Activated CD4-positive, alpha-beta memory T cell treated with anti-CD3 and anti-CD28 coated beads, Interleukin-2, amount 10 ng/mL, durations not matched to agents 7 days and 5 days (primary cell): ENCODE results near the gene RNF182. TPM values are rescaled to one million over a fixed set of nuclear protein-coding genes. Genes with fewer than 3 reads are reported as not detected.
"Not testable (repeated sequence)": the region's sequence is repeated elsewhere in the genome, so short reads cannot be mapped to it uniquely, and the experiment has no call there.

Experiments
- CTCF ChIA-PET: fragments of 350-600 bp; sonication (Branson Sonifier 250); formaldehyde crosslinking; loops from one replicate; lab custom pipeline; 2021; ENCODE audit warnings: antibody characterized with exemption, inconsistent platforms; lab: Charles Lee
- POLR2A ChIA-PET: fragments of 350-600 bp; sonication (Branson Sonifier 250); formaldehyde crosslinking; loops from one replicate; lab custom pipeline; 2021; ENCODE audit warnings: antibody characterized with exemption; lab: Charles Lee
- DNase-seq: peaks from one replicate; pipeline ENCODE4 v3.0.0-alpha.2; 2020
- H3K27ac Mint-ChIP-seq: one replicate; pipeline ENCODE4 v1.8.0; 2021; ENCODE audit warnings: mild to moderate bottlenecking, mixed read lengths
- H3K27me3 Mint-ChIP-seq: one replicate; pipeline ENCODE4 v1.8.0; 2021; ENCODE audit warnings: mixed read lengths
- H3K36me3 Mint-ChIP-seq: one replicate; pipeline ENCODE4 v1.8.0; 2021; ENCODE audit warnings: low read depth, mixed read lengths
- H3K4me1 Mint-ChIP-seq: one replicate; pipeline ENCODE4 v1.8.0; 2021; ENCODE audit warnings: mixed read lengths
- H3K4me3 Mint-ChIP-seq: one replicate; pipeline ENCODE4 v1.8.0; 2021; ENCODE audit warnings: mild to moderate bottlenecking, mixed read lengths
- H3K9me3 Mint-ChIP-seq: one replicate; pipeline ENCODE4 v1.8.0; 2021; ENCODE audit warnings: mixed read lengths
- total RNA-seq, 2 experiments: library from RNA; stranded (reverse); gene quantifications; one replicate each; pipeline ENCODE4 v1.2.3, GENCODE V29; 2021

The RNF182 gene
- total RNA-seq, 2 experiments from 2014 or later: not detected

DNA sequence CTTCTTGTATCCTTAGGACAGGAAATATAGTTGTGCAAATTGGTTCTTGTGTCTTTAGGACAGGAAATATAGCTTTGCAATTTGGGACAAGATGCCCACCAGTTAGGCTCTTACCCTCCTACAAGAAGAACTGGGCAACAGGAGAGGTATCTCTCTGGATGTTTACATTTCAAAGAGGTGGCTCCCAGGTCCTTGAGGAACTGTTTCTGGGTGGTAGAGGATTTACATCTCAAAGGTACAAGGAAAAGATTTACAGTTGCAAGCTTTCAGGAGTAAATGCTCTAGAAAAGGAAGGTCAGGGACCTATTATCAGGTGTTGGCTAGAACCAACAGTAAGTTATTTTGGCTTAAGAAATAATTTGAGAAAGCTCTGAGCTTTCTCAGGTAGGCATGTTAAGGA lies 19.2 kb downstream of the RNF182 start:
- CTCF ChIA-PET: no interaction called here
- Mint-ChIP-seq H3K27ac (no peak overlapping the region), H3K9me3 (peaks cover 2% of the 10 kb centered on the region)

DNA sequence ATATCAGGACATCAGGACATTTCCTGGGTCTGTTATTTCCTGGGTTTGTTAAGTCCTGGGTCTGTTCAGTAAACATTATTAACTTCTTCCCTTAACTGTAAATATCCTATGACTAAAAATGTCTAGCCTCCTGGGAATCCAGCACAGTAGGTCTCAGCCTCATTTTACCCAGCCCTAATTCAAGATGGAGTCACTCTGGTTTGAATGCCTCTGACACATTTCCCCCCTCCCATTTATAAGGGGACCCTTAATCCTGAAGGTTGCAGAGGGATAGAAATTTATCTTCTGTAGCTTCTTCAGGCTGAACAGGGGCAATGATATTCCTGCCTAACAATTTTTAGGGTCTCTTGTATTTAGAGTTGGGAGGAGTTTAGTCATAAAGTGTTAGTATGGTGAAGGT lies 21.8 kb downstream of the RNF182 start:
- DNase-seq: no peak
- no peak overlapping the region for H3K27ac Mint-ChIP-seq
- no peaks in the 10 kb centered on the region for H3K36me3 Mint-ChIP-seq
- peaks cover 4% of the 10 kb centered on the region for H3K9me3 Mint-ChIP-seq
- peaks cover 13% of the 10 kb centered on the region for H3K27me3 Mint-ChIP-seq
- CTCF ChIA-PET: no interaction called here
- POLR2A ChIA-PET: no interaction called here
- H3K4me3 Mint-ChIP-seq: no peak overlapping the region
- no peaks in the 10 kb centered on the region for H3K4me1 Mint-ChIP-seq

More for the DNA sequence above, 19.2 kb downstream of the RNF182 start:
- no peak overlapping the region for H3K4me3 Mint-ChIP-seq
- peaks cover 17% of the 10 kb centered on the region for H3K27me3 Mint-ChIP-seq
- H3K36me3 Mint-ChIP-seq: no peaks in the 10 kb centered on the region
- DNase-seq: no peak
- no peaks in the 10 kb centered on the region for H3K4me1 Mint-ChIP-seq
- POLR2A ChIA-PET: no interaction called here

DNA sequence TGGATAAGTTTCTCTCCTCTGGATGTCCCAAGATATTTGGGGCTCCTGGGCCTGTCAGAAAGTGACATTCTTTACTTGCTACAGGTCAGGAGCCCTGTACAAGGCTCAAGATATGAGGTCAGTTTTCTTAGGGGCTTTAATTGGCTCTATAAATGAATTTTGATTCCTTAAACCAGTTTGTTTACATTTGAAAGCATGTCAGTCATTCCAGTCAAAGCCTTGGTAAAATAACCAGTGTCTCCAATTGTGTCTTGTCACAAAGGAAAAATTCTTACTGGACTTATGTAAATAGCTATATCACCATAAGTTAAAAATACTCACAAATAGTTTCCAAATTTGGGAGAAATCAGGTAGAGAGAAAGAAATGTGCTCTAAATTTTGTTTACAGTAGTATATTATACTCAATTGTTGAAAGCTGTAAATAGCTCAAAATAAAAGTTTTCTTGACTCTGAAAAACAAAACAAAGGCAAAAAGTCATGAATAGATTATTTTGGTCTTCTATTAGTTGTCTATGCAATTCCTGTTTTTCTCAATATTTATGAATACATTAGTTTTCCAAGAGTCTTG lies 22.9 kb downstream of the RNF182 start:
- H3K9me3 Mint-ChIP-seq: peaks cover 4% of the 10 kb centered on the region
- DNase-seq: no peak
- ChIA-PET POLR2A (no interaction called here), CTCF (no interaction called here)
- H3K4me1 Mint-ChIP-seq: no peaks in the 10 kb centered on the region
- H3K27ac Mint-ChIP-seq: no peak overlapping the region
- no peaks in the 10 kb centered on the region for H3K36me3 Mint-ChIP-seq
- no peak overlapping the region for H3K4me3 Mint-ChIP-seq
- H3K27me3 Mint-ChIP-seq: peaks cover 6% of the 10 kb centered on the region

DNA sequence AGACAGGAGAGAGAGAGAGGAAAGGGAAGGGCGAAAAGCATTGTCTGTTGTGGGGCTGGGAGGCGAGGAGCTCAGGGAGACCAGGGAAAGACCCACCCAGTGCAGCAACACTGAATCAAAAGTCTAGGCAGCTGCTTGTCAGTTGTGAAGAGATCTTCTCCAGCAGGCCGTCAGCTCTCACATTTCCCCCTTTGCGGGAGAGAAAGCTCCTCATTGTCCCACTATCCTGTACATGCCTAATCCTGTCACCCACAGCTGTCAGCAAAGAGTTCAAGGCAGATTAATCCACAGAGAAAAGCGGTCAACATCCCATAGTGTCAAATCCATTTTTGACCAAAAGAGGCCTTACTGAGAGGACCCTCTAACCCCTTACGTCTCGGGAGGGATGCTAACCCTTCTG lies 27.3 kb downstream of the RNF182 start:
- H3K4me3 Mint-ChIP-seq: no peak overlapping the region
- no peak overlapping the region for H3K27ac Mint-ChIP-seq
- peaks cover 2% of the 10 kb centered on the region for H3K27me3 Mint-ChIP-seq
- H3K4me1 Mint-ChIP-seq: no peaks in the 10 kb centered on the region
- ChIA-PET POLR2A (no interaction called here), CTCF (no interaction called here)
- no peak for DNase-seq
- peaks cover 1% of the 10 kb centered on the region for H3K9me3 Mint-ChIP-seq
- H3K36me3 Mint-ChIP-seq: no peaks in the 10 kb centered on the region

DNA sequence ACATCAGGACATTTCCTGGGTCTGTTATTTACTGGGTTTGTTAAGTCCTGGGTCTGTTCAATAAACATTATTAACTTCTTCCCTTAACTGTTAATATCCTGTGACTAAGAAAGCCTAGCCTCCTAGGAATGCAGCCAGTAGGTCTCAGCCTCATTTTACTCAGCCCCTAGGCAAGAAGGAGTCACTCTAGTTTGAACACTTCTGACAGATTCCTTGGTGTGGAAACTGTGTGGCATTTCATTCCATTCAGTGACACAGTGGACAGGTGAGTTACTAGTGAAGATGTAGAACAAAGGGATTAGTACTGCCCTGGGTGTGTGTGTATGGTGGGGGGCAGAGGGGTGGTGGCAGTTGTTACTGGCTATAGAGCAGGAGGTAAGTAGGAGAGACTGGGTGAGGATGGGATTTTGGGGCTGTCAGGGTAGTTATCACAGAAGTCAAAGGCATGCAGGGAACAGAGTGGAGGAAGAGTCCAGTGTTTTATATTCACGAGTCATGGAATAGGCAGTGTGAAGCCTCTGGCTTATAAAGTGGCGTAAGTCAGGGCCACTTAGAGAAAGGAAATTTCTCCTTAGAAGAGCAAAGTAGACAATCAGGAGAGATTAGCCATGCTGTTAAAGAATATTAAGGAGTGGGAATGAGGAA lies 28.4 kb downstream of the RNF182 start:
- no peak overlapping the region for H3K27ac Mint-ChIP-seq
- no peak for DNase-seq
- H3K27me3 Mint-ChIP-seq: peaks cover 2% of the 10 kb centered on the region

DNA sequence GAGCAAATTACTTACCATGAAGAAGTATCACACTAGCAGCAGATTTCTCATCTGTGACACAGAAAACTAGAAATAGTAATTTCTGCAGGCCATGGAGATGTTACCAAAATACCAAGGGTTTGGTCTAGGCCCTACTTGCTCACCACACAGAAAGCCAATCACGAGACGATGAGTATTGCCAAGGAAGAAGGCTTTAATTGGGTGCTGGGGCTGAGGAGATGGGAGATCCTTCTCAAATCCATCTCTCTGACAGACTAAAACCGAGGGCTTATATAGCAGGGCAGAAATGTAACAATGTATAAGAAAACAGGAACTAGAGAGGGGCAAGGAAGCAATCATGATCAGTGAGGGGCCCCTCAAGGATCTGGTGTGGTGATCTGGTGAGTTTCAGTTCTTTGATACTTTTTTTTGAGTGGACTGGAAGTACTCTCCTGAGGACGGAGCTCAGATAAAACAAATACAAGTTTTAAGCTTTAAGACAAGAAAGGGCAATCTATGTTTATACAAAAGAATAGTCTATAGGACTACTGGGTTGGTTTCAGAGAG lies 40.9 kb downstream of the RNF182 start:
- ChIA-PET CTCF (no interaction called here), POLR2A (no interaction called here)
- Mint-ChIP-seq H3K36me3 (no peaks in the 10 kb centered on the region), H3K4me1 (no peaks in the 10 kb centered on the region), H3K27me3 (peaks cover 33% of the 10 kb centered on the region), H3K4me3 (no peak overlapping the region), H3K27ac (no peak overlapping the region), H3K9me3 (peaks cover 3% of the 10 kb centered on the region)
- no peak for DNase-seq

More for the DNA sequence above, 28.4 kb downstream of the RNF182 start:
- H3K4me1 Mint-ChIP-seq: no peaks in the 10 kb centered on the region
- no peaks in the 10 kb centered on the region for H3K36me3 Mint-ChIP-seq
- ChIA-PET POLR2A (no interaction called here), CTCF (no interaction called here)
- H3K9me3 Mint-ChIP-seq: peaks cover 1% of the 10 kb centered on the region
- H3K4me3 Mint-ChIP-seq: no peak overlapping the region

DNA sequence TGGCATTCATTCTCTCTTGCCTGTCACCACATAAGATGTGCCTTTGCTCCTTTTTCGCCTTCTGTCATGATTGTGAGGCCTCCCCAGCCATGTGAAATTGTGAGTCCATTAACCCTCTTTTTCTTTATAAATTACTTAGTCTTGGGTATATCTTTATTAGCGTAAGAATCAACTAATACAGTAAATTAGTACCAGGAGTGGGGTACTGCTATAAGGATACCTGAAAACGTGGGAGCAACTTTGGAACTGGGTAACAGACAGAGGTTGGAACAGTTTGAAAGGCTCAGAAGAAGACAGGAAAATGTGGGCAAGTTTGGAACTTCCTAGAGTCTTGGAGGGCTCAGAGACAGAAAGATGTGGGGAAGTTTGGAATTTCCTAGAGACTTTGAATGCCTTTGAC lies 46.6 kb downstream of the RNF182 start:
- Mint-ChIP-seq H3K27me3 (peaks cover 18% of the 10 kb centered on the region), H3K27ac (no peak overlapping the region), H3K4me1 (no peaks in the 10 kb centered on the region), H3K9me3 (peaks cover 20% of the 10 kb centered on the region), H3K4me3 (no peak overlapping the region), H3K36me3 (peaks cover 3% of the 10 kb centered on the region)
- no peak for DNase-seq
- CTCF ChIA-PET: no interaction called here
- POLR2A ChIA-PET: no interaction called here

DNA sequence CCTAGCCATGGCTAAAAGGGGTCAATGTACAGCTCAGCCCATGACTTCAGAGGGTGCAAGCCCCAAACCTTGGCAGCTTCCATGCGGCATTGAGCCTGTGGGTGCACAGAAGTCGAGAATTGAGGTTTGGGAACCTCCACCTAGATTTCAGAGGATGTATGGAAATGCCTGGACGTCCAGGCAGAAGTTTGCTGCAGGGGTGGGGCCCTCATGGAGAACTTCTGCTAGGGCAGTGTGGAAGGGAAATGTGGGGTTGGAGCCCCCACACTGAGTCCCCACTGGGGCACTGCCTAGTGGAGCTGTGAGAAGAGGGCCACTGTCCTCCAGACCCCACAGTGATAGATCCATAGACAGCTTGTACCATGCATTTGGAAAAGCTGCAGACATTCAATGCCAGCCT lies 47.9 kb downstream of the RNF182 start:
- CTCF ChIA-PET, POLR2A ChIA-PET: not testable (repeated sequence)
- H3K27me3 Mint-ChIP-seq: peaks cover 16% of the 10 kb centered on the region

DNA sequence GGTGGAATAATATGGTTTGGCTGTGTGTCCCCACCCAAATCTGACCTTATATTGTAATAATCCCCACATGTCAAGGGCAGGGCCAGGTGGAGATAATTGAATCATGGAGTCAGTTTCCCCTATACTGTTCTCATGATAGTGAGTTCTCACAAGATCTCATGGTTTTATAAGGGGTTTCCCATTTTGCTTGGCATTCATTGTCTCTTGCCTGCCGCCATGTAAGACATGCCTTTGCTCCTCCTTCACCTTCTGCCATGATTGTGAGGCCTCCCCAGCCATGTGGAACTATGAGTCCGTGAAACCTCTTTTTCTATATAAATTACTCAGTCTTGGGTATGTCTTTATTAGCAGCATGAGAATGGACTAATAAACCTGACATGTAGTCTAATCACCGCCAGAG lies 48.7 kb downstream of the RNF182 start:
- H3K36me3 Mint-ChIP-seq, H3K4me1 Mint-ChIP-seq, POLR2A ChIA-PET, CTCF ChIA-PET, DNase-seq, H3K4me3 Mint-ChIP-seq, H3K27ac Mint-ChIP-seq: not testable (repeated sequence)
- H3K27me3 Mint-ChIP-seq: peaks cover 11% of the 10 kb centered on the region
- H3K9me3 Mint-ChIP-seq: peaks cover 20% of the 10 kb centered on the region

More for the DNA sequence above, 47.9 kb downstream of the RNF182 start:
- H3K4me1 Mint-ChIP-seq, H3K4me3 Mint-ChIP-seq, H3K27ac Mint-ChIP-seq, H3K36me3 Mint-ChIP-seq, DNase-seq: not testable (repeated sequence)
- peaks cover 20% of the 10 kb centered on the region for H3K9me3 Mint-ChIP-seq

DNA sequence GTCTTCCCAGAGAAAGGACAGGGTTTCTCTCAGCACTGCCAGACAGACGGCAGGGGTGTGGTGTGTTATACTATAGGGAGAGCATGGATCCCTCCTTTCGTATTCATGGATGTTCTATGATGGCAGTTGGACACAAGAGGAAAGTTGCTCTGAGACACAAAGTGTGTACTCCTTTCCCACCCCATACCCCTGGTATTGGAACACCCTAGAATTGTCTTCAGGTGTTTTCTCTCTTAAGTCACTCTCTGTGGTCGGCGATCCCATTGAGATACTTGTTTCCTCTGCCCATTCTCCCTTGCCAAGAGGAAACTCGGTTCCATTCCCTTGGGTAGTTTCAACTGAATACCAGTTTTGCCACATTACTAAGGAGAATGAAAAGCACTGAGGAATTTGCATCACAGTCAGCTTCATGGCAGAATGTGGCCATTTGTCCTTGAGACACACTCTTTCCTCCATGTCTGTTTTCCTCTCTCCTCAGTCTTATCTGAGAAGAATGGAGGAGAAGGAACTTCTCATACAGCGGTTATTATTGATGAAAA lies 53.4 kb downstream of the RNF182 start:
- peaks cover 23% of the 10 kb centered on the region for H3K27me3 Mint-ChIP-seq
- H3K4me1 Mint-ChIP-seq: no peaks in the 10 kb centered on the region
- H3K27ac Mint-ChIP-seq: no peak overlapping the region
- no peak overlapping the region for H3K4me3 Mint-ChIP-seq
- no peak for DNase-seq
- no peaks in the 10 kb centered on the region for H3K36me3 Mint-ChIP-seq
- ChIA-PET POLR2A (no interaction called here), CTCF (no interaction called here)
- peaks cover 4% of the 10 kb centered on the region for H3K9me3 Mint-ChIP-seq

DNA sequence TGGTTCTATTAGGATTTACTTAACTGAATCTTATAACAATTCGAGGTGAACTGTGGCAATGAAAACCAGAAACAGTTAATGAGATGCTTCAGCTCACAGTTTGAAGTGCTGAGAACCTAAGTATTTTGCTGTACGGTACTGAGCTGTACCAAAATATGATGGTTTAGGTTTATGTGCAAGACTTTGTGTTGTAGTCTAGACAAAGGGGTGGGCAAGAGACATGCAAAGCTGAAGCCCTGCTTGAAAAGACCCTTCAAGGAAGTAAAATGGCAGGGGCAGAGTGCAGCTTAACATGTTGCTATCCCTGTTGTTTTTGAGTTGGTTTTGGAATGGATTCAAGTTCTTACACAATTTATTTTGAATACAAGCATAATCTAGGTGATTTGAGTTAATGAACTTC lies 54.0 kb downstream of the RNF182 start:
- ChIA-PET CTCF (no interaction called here), POLR2A (no interaction called here)
- H3K27me3 Mint-ChIP-seq: peaks cover 29% of the 10 kb centered on the region
- peaks cover under 1% of the 10 kb centered on the region for H3K9me3 Mint-ChIP-seq
- H3K27ac Mint-ChIP-seq: no peak overlapping the region
- H3K36me3 Mint-ChIP-seq: no peaks in the 10 kb centered on the region
- no peaks in the 10 kb centered on the region for H3K4me1 Mint-ChIP-seq
- no peak overlapping the region for H3K4me3 Mint-ChIP-seq
- DNase-seq: no peak

DNA sequence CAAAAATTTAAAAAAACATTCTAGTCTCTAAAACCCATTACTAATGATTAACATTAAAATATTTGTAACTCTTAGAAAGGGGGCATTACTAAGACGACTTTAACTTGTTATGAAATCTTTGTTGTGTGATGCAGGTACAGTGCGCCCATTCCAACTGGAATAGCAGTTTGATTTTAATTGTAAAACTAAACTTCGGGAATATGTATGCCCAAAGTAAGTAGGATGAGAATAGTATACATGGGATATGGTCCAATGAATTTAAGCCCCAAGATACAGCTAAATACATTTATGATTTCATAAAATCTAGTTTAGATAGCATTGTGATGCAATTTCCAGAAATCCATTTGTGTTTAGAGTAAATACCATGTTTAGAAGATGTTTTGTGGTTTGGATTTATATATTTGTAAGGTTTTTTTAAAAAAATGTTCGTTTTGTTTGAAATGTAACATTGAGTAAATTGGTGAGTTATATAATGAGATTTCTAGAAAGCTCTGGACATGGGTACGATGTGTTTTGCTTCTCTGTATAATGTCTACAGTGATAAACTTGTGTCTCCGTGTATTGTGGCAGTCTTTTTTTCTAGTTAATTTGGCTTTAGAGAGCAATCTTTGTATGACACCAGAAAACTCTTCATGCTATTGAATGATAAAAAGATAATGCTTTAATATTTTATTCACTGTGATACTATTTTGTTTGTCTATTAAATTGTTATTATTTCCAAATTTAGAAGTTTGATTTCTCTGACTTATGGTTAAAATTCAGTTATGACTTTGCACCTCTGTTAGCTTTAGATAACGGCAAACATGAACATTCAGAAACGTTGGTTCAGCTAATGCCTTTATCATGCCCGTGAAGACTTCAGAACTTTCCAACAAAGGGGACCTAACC lies 54.8 kb downstream of the RNF182 start:
- no peak overlapping the region for H3K4me3 Mint-ChIP-seq
- peaks cover 35% of the 10 kb centered on the region for H3K27me3 Mint-ChIP-seq
- H3K36me3 Mint-ChIP-seq: no peaks in the 10 kb centered on the region
- CTCF ChIA-PET: no interaction called here
- POLR2A ChIA-PET: no interaction called here
- no peaks in the 10 kb centered on the region for H3K4me1 Mint-ChIP-seq
- no peaks in the 10 kb centered on the region for H3K9me3 Mint-ChIP-seq
- no peak overlapping the region for H3K27ac Mint-ChIP-seq
- DNase-seq: no peak

DNA sequence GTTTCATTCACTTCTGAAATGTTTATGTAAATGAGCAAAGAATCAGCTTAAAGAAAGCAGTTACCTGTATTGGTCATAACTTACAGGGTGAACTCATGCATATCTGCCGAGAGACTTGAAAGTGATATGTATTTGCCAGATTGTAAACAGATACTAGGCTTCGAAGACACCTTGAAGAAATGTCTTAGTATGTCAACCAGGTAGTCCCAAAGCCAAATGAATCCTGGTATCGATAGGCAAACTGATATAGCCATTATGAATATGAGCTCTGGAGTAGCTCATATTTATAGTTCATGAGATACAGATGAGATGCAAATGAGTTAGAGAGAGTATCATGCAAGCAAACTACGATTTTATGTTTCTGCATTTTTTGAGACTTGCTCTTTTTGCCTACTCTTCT lies 55.8 kb downstream of the RNF182 start:
- CTCF ChIA-PET: no interaction called here
- no peak overlapping the region for H3K4me3 Mint-ChIP-seq
- no peak for DNase-seq
- POLR2A ChIA-PET: no interaction called here
- H3K27me3 Mint-ChIP-seq: peaks cover 30% of the 10 kb centered on the region
- no peaks in the 10 kb centered on the region for H3K36me3 Mint-ChIP-seq
- no peak overlapping the region for H3K27ac Mint-ChIP-seq
- no peaks in the 10 kb centered on the region for H3K4me1 Mint-ChIP-seq
- no peaks in the 10 kb centered on the region for H3K9me3 Mint-ChIP-seq
